ENCODE results near the gene AMD1. TPM values are rescaled to one million over a fixed set of nuclear protein-coding genes. Genes with fewer than 3 reads are reported as not detected.

The AMD1 gene
- total RNA-seq, 4 donors from 2014 or later: 77.2 to 194 (median 124) TPM

DNA sequence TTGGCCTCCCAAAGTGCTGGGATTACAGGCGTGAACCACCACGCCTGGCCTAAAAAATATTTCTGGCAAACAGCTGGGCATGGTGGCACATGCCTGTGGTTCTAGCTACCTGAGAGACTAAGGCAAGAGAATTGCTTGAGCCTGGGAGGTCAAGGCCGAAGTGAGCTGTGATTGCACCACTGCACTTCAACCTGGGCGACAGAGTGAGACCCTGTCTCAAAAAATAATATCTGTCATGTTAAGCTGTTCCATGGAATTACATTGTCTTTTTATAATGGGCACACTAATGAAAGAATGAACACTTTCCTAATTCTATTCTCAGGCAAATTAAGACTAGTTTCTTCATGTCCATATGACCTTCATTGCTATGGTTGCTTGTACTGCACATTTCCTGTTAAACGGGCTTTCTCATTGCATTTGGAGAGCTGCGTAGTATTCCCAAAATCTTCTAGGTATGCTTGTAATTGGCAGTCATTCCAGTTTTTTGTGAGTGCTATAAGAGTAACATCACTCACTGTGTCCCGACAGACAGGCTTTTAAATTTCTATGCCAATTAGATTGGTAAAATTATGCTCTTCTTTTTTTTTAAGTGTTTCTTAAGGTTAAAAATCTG is 12.1 kb downstream of the AMD1 start:
- H3K36me3 ChIP-seq: peaks cover 6 to 9% of the 10 kb centered on the region in 2 donors
- H3K4me3 ChIP-seq (replicated peaks in 1 of 3): no peak overlapping the region
- peaks cover 26 to 32% of the 10 kb centered on the region in 2 donors for H3K4me1 ChIP-seq
- DNase-seq: no peak
- intact Hi-C loops (cut with DNase I): no loop called here
- H3K27ac ChIP-seq: no peak overlapping the region
- H3K9me3 ChIP-seq: no peaks in the 10 kb centered on the region
- H3K27me3 ChIP-seq: no peaks in the 10 kb centered on the region
- TF ChIP-seq CTCF (IDR thresholded peaks at IDR 0.05) (no peak), POLR2A (IDR thresholded peaks at IDR 0.05) (no peak)
- WGBS, 2 donors: 92 to 95% methylated on average over 7 of the region's 7 CpGs

GRCh38 chr6:110890288-110890687 is 15.7 kb downstream of the AMD1 start:
- Histone ChIP-seq H3K9me3 (no peaks in the 10 kb centered on the region), H3K27ac (no peak overlapping the region), H3K4me3 (replicated peaks in 1 of 3) (no peak overlapping the region), H3K4me1 (no peaks in the 10 kb centered on the region), H3K36me3 (peaks cover 31 to 36% of the 10 kb centered on the region in 2 donors), H3K27me3 (no peaks in the 10 kb centered on the region)
- no peak for DNase-seq
- TF ChIP-seq CTCF (IDR thresholded peaks at IDR 0.05) (no peak), POLR2A (IDR thresholded peaks at IDR 0.05) (no peak)
- WGBS, 2 donors: 95 to 100% methylated on average over 1 of the region's 1 CpG
- intact Hi-C loops (cut with DNase I): no loop called here

GRCh38 chr6:110895907-110896608 is 21.5 kb downstream of the AMD1 start:
- H3K4me3 ChIP-seq (replicated peaks in 1 of 3): no peak overlapping the region
- no peaks in the 10 kb centered on the region for H3K4me1 ChIP-seq
- TF ChIP-seq CTCF (IDR thresholded peaks at IDR 0.05): no peak
- TF ChIP-seq POLR2A (IDR thresholded peaks at IDR 0.05): no peak
- intact Hi-C loops (cut with DNase I): no loop called here
- H3K27me3 ChIP-seq: no peaks in the 10 kb centered on the region
- peaks cover 47 to 54% of the 10 kb centered on the region in 2 donors for H3K36me3 ChIP-seq
- no peak for DNase-seq
- no peaks in the 10 kb centered on the region for H3K9me3 ChIP-seq
- 96 to 98% methylated on average over 4 of the region's 4 CpGs for WGBS, 2 donors
- H3K27ac ChIP-seq: no peak overlapping the region

GRCh38 chr6:110897433-110897832 is 22.8 kb downstream of the AMD1 start:
- no peak overlapping the region for H3K4me3 ChIP-seq (replicated peaks in 1 of 3)
- no peaks in the 10 kb centered on the region for H3K9me3 ChIP-seq
- no peaks in the 10 kb centered on the region for H3K27me3 ChIP-seq
- H3K4me1 ChIP-seq: no peaks in the 10 kb centered on the region
- H3K27ac ChIP-seq: no peak overlapping the region
- H3K36me3 ChIP-seq: peaks cover 35 to 41% of the 10 kb centered on the region in 2 donors
- intact Hi-C loops (cut with DNase I): no loop called here
- no peak for DNase-seq
- 96 to 99% methylated on average over 9 of the region's 9 CpGs for WGBS, 2 donors
- TF ChIP-seq CTCF (IDR thresholded peaks at IDR 0.05) (no peak), POLR2A (IDR thresholded peaks at IDR 0.05) (no peak)

- no peaks in the 10 kb centered on the region for H3K27me3 ChIP-seq
- H3K9me3 ChIP-seq: no peaks in the 10 kb centered on the region
- TF ChIP-seq POLR2A (IDR thresholded peaks at IDR 0.05) (no peak), CTCF (IDR thresholded peaks at IDR 0.05) (no peak)
- 93 to 95% methylated on average over 5 of the region's 5 CpGs for WGBS, 2 donors
- H3K27ac ChIP-seq: no peak overlapping the region
- H3K4me3 ChIP-seq (replicated peaks in 1 of 3): no peak overlapping the region
- no peak for DNase-seq
- intact Hi-C loops (cut with DNase I): no loop called here
- no peaks in the 10 kb centered on the region for H3K4me1 ChIP-seq
- peaks cover 29 to 34% of the 10 kb centered on the region in 2 donors for H3K36me3 ChIP-seq
These were observed 23.5 kb downstream of the AMD1 start for GRCh38 chr6:110898111-110898510.

All from thyroid gland (tissue), 4 donors.